ENCODE data around the gene MAP3K9. TPM values are rescaled to one million over a fixed set of nuclear protein-coding genes. Genes with fewer than 3 reads are reported as not detected.

MAP3K9 gene
- total and polyA plus RNA-seq, 9 of the 15 experiments (the other 6 are each of a cell fraction or from before 2014, with no cell fraction given) = 0.03 to 0.60 (median 0.36) TPM

GRCh38 chr14:70811578-70811977, 2.3 kb upstream of the MAP3K9 start:
- H3K4me1 ChIP-seq (replicated peaks in 1 of 2; ENCODE audit: control insufficient read depth in 2 of 2, insufficient read depth in 2 of 2, low read length in 2 of 2) = peaks cover 0 to 11% of the 10 kb centered on the region in 2 experiments; a peak in 2 of 5 replicates
- no peaks in the 10 kb centered on the region for H3K9me1 ChIP-seq (ENCODE audit: control insufficient read depth, insufficient read depth, low read length)
- FAIRE-seq = no peak
- POLR2A ChIA-PET = no interaction called here
- H3K27ac ChIP-seq (ENCODE audit: extremely low read depth, low read depth, low read length) = no peak overlapping the region
- no peaks in the 10 kb centered on the region for H3K79me2 ChIP-seq (ENCODE audit: control insufficient read depth, insufficient read depth, low read length)
- H3K4me2 ChIP-seq (ENCODE audit: insufficient read depth, low read length) = no peak overlapping the region
- no peak for ATAC-seq
- no peak overlapping the region for H3K9ac ChIP-seq (ENCODE audit: insufficient read depth in 1 of 2, low read depth in 2 of 2, low read length in 2 of 2)
- BruUV-seq (replicated peaks) = no TSS peak
- no peak overlapping the region for H2AFZ ChIP-seq (ENCODE audit: low read depth, low read length)
- no peaks in the 10 kb centered on the region for H3K9me3 ChIP-seq (replicated peaks; ENCODE audit: control insufficient read depth, insufficient read depth, low read depth, low read length)
- WGBS (ENCODE audit: insufficient coverage, low coverage, missing lambda C conversion rate) = 21% methylated on average over 2 of the region's 2 CpGs
- no peaks in the 10 kb centered on the region for H3K36me3 ChIP-seq (ENCODE audit: control insufficient read depth, insufficient read depth, low read length)
- in situ Hi-C loops (cut with MboI) = loop anchor here (10.0 kb wide), 1 partner anchor 163 kb away; no protein-coding TSS in a partner anchor
- no peaks in the 10 kb centered on the region for H3K27me3 ChIP-seq (ENCODE audit: control insufficient read depth in 2 of 2, insufficient read depth in 2 of 2, low read length in 2 of 2)
- no peak overlapping the region for H3K4me3 ChIP-seq
- intact Hi-C loops (cut with micrococcal nuclease) = no loop called here
- CTCF ChIA-PET (ENCODE audit: low intra/inter-chr PET ratio) = no interaction called here
- H4K20me1 ChIP-seq (replicated peaks; ENCODE audit: control insufficient read depth, insufficient read depth, low read length) = no peaks in the 10 kb centered on the region
- DNase-seq (ENCODE audit: extremely low read depth in 1 of 4, low spot score in 3 of 4) = no peak
- TF ChIP-seq ZNF174 (CRISPR knock-in tag; IDR thresholded peaks at IDR 0.05) = no peak
- TF ChIP-seq ZNF584 (CRISPR knock-in tag; IDR thresholded peaks at IDR 0.05; ENCODE audit: low read depth) = no peak
- no peak for TF ChIP-seq MXI1 (IDR thresholded peaks at IDR 0.05; ENCODE audit: low read depth, low read length)
- TF ChIP-seq CEBPG (CRISPR knock-in tag; IDR thresholded peaks at IDR 0.05) = no peak
- TF ChIP-seq CEBPG (tag; conservative IDR thresholded peaks at IDR 0.05 in 1 of 2, IDR thresholded peaks at IDR 0.05 in 1 of 2) = no peak
- TF ChIP-seq POLR2A (conservative IDR thresholded peaks at IDR 0.05) = no peak
- no peak for TF ChIP-seq JUN (IDR thresholded peaks at IDR 0.05; ENCODE audit: borderline replicate concordance, low read depth, low read length)
- no peak for TF ChIP-seq JUN (CRISPR knock-in tag; IDR thresholded peaks at IDR 0.05; ENCODE audit: borderline replicate concordance)
- no peak for TF ChIP-seq CXXC5 (CRISPR knock-in tag; IDR thresholded peaks at IDR 0.05)
- no peak for TF ChIP-seq CHD7 (IDR thresholded peaks at IDR 0.05; ENCODE audit: low read depth, low read length)
- no peak for TF ChIP-seq PHF8 (IDR thresholded peaks at IDR 0.05; ENCODE audit: borderline replicate concordance, low read length)
- no peak for TF ChIP-seq ZNF668 (CRISPR knock-in tag; IDR thresholded peaks at IDR 0.05)
- no peak for TF ChIP-seq CC2D1A (IDR thresholded peaks at IDR 0.05)
- TF ChIP-seq TBL1XR1 (IDR thresholded peaks at IDR 0.05; ENCODE audit: low read length in 2 of 2) = no peak
